ENCODE measurements around the gene VPS13C. TPM values are rescaled to one million over a fixed set of nuclear protein-coding genes. Genes with fewer than 3 reads are reported as not detected.
A peak's percentile ranks its signal among the peaks of the same experiment; 100 is the strongest.

Gene VPS13C
- total RNA-seq, 1 experiment from 2014 or later: 20.9 TPM

GRCh38 chr15:61943992-61944391 lies 116.3 kb downstream of the VPS13C start (continued):
- TF ChIP-seq NFYB (CRISPR knock-in tag; conservative IDR thresholded peaks at IDR 0.05; ENCODE audit: low read depth) (no peak), STAT6 (CRISPR knock-in tag; conservative IDR thresholded peaks at IDR 0.05; ENCODE audit: low read depth) (no peak), GRHL2 (CRISPR knock-in tag; IDR thresholded peaks at IDR 0.05; ENCODE audit: insufficient replicate concordance, severe bottlenecking) (no peak), NR1H2 (CRISPR knock-in tag; IDR thresholded peaks at IDR 0.05) (no peak), MXD4 (CRISPR knock-in tag; IDR thresholded peaks at IDR 0.05; ENCODE audit: borderline replicate concordance) (no peak), NR2C2 (CRISPR knock-in tag; IDR thresholded peaks at IDR 0.05) (no peak)

- Mint-ChIP-seq H3K4me3 (no peak overlapping the region), H3K27ac (no peak overlapping the region), H3K36me3 (peaks cover 2% of the 10 kb centered on the region; the same call in 1 of the 2 replicates), H3K4me1 (no peaks in the 10 kb centered on the region), H3K9me3 (peaks cover 3% of the 10 kb centered on the region; the same call in 1 of the 2 replicates), H3K27me3 (ENCODE audit: low read depth) (no peaks in the 10 kb centered on the region)
- POLR2A ChIA-PET: no interaction called here
- CTCF ChIA-PET: no interaction called here
- DNase-seq (ENCODE audit: low spot score) (no peak), ATAC-seq (0 out of 2 replicates have a peak, but pooled peaks have one; percentile 24)
- TF ChIP-seq SMAD4 (CRISPR knock-in tag; IDR thresholded peaks at IDR 0.05): no peak
- no peak for TF ChIP-seq E2F5 (CRISPR knock-in tag; IDR thresholded peaks at IDR 0.05)
- no peak for TF ChIP-seq ZMAT4 (CRISPR knock-in tag; IDR thresholded peaks at IDR 0.05)
- no peak for TF ChIP-seq ZBTB43 (CRISPR knock-in tag; IDR thresholded peaks at IDR 0.05)
- no peak for TF ChIP-seq NR1H2 (CRISPR knock-in tag; IDR thresholded peaks at IDR 0.05)
- TF ChIP-seq ARID4B (CRISPR knock-in tag; IDR thresholded peaks at IDR 0.05; ENCODE audit: borderline replicate concordance): no peak
- TF ChIP-seq PREB (CRISPR knock-in tag; IDR thresholded peaks at IDR 0.05; ENCODE audit: borderline replicate concordance): no peak
- no peak for TF ChIP-seq KAT7 (CRISPR knock-in tag; IDR thresholded peaks at IDR 0.05; ENCODE audit: borderline replicate concordance)
- TF ChIP-seq FOXJ3 (CRISPR knock-in tag; IDR thresholded peaks at IDR 0.05; ENCODE audit: borderline replicate concordance): no peak
- no peak for TF ChIP-seq CBFB (CRISPR knock-in tag; IDR thresholded peaks at IDR 0.05; ENCODE audit: low read depth)
- no peak for TF ChIP-seq ZNF425 (CRISPR knock-in tag; conservative IDR thresholded peaks at IDR 0.05)
- TF ChIP-seq FOXP4 (CRISPR knock-in tag; IDR thresholded peaks at IDR 0.05): no peak
- TF ChIP-seq ELF4 (CRISPR knock-in tag; IDR thresholded peaks at IDR 0.05; ENCODE audit: low read depth): no peak
- no peak for TF ChIP-seq ZNF396 (CRISPR knock-in tag; IDR thresholded peaks at IDR 0.05; ENCODE audit: borderline replicate concordance)
- TF ChIP-seq NFATC4 (CRISPR knock-in tag; IDR thresholded peaks at IDR 0.05): no peak
- no peak for TF ChIP-seq ESRRA (CRISPR knock-in tag; IDR thresholded peaks at IDR 0.05; ENCODE audit: borderline replicate concordance)
Observed at GRCh38 chr15:61938249-61938648, 122.0 kb downstream of the VPS13C start.

Data from WTC11 (cell line).